ENCODE results near the gene CCDC196. TPM values are rescaled to one million over a fixed set of nuclear protein-coding genes. Genes with fewer than 3 reads are reported as not detected.
"Not testable (repeated sequence)": the region's sequence is repeated elsewhere in the genome, so short reads cannot be mapped to it uniquely, and the experiment has no call there.

Gene CCDC196
- total RNA-seq, 1 experiment from 2014 or later, result not detected

- no peaks in the 10 kb centered on the region for H3K27me3 ChIP-seq (ENCODE audit: insufficient read depth, low read length)
- H2AK5ac ChIP-seq (ENCODE audit: insufficient read length, low read length), result no peak overlapping the region
- no peaks in the 10 kb centered on the region for H3K79me1 ChIP-seq (ENCODE audit: insufficient read depth, low read depth, low read length, poor library complexity, severe bottlenecking)
- H4K91ac ChIP-seq (ENCODE audit: insufficient read length, low read depth, low read length), result no peak overlapping the region
- H3K4me3 Mint-ChIP-seq, result no peak overlapping the region
- H3K4me1 ChIP-seq (ENCODE audit: insufficient read depth, low read length), result no peaks in the 10 kb centered on the region
- no peak overlapping the region for H4K8ac ChIP-seq (replicated peaks; ENCODE audit: insufficient read length, low read depth, low read length)
- no peak overlapping the region for H3K4ac ChIP-seq (ENCODE audit: low read depth, low read length)
- H4K20me1 ChIP-seq (ENCODE audit: control insufficient read depth, insufficient read depth, insufficient read length), result no peaks in the 10 kb centered on the region
- H3K79me2 ChIP-seq (ENCODE audit: insufficient read depth, low read length), result peaks cover 5% of the 10 kb centered on the region; the same call in 1 of the 2 replicates
- no peak overlapping the region for H2BK120ac ChIP-seq (ENCODE audit: low read depth, low read length, poor library complexity, severe bottlenecking)
- no peaks in the 10 kb centered on the region for H3K23me2 ChIP-seq (ENCODE audit: insufficient read length, low read depth, low read length, poor library complexity, severe bottlenecking)
- peaks cover 9 to 16% (median 13%) of the 10 kb centered on the region in 3 experiments for H3K36me3 Mint-ChIP-seq (ENCODE audit: insufficient read depth in 1 of 3, low read depth in 3 of 3)
- no peak overlapping the region for H2AFZ ChIP-seq (ENCODE audit: low read length)
- H3K23ac ChIP-seq (ENCODE audit: insufficient read length, low read depth, low read length), result no peak overlapping the region
- H3K14ac ChIP-seq (ENCODE audit: insufficient read depth, low read length), result no peak overlapping the region
- whole genome bisulfite sequencing (ENCODE audit: extremely low coverage, insufficient read length, low lambda C conversion rate), result 100% methylated on average over 1 of the region's 2 CpGs
- peaks cover 2% of the 10 kb centered on the region in 2 experiments for H3K4me1 Mint-ChIP-seq
- H3K27ac Mint-ChIP-seq, result no peak overlapping the region
- H3K56ac ChIP-seq (ENCODE audit: insufficient read length, low read depth, low read length), result no peak overlapping the region
- TF ChIP-seq, protein P1, sequence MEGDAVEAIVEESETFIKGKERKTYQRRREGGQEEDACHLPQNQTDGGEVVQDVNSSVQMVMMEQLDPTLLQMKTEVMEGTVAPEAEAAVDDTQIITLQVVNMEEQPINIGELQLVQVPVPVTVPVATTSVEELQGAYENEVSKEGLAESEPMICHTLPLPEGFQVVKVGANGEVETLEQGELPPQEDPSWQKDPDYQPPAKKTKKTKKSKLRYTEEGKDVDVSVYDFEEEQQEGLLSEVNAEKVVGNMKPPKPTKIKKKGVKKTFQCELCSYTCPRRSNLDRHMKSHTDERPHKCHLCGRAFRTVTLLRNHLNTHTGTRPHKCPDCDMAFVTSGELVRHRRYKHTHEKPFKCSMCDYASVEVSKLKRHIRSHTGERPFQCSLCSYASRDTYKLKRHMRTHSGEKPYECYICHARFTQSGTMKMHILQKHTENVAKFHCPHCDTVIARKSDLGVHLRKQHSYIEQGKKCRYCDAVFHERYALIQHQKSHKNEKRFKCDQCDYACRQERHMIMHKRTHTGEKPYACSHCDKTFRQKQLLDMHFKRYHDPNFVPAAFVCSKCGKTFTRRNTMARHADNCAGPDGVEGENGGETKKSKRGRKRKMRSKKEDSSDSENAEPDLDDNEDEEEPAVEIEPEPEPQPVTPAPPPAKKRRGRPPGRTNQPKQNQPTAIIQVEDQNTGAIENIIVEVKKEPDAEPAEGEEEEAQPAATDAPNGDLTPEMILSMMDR (conservative IDR thresholded peaks at IDR 0.05), result no peak
- no peak overlapping the region for H4K5ac ChIP-seq (ENCODE audit: insufficient read length, low read depth, low read length)
- H2BK5ac ChIP-seq (ENCODE audit: insufficient read length, low read length), result no peak overlapping the region
- H3K27ac ChIP-seq (ENCODE audit: insufficient read length, low read depth, low read length), result no peak overlapping the region
- no peak overlapping the region for H3K4me2 ChIP-seq (ENCODE audit: insufficient read depth, insufficient read length, low read length)
- no peak overlapping the region for H3K18ac ChIP-seq (ENCODE audit: insufficient read length, low read depth, low read length)
- no peak overlapping the region for H3T11ph ChIP-seq (ENCODE audit: low read length)
- DNase-seq, result no peak
- H2BK12ac ChIP-seq (ENCODE audit: insufficient read length, low read depth, low read length), result no peak overlapping the region
- no peak overlapping the region for H2BK20ac ChIP-seq (ENCODE audit: low read depth, low read length, poor library complexity, severe bottlenecking)
- no peaks in the 10 kb centered on the region for H3K9me3 ChIP-seq (ENCODE audit: control insufficient read depth, low read depth, low read length)
- H3K9ac ChIP-seq (ENCODE audit: extremely low read depth, insufficient read length, low read length), result no peak overlapping the region
- H2BK15ac ChIP-seq (ENCODE audit: low read depth, low read length), result no peak overlapping the region
- peaks cover 19 to 21% of the 10 kb centered on the region in 2 experiments for H3K9me3 Mint-ChIP-seq
- H3K27me3 Mint-ChIP-seq (ENCODE audit: low read depth), result no peaks in the 10 kb centered on the region; the same call in 1 of the 2 replicates
Measured at GRCh38 chr14:66543996-66544395, 57.8 kb downstream of the CCDC196 start.

- H3K4me1 Mint-ChIP-seq; H4K8ac ChIP-seq (replicated peaks; ENCODE audit: insufficient read length, low read depth, low read length); H3K9ac ChIP-seq (ENCODE audit: extremely low read depth, insufficient read length, low read length); H2AK5ac ChIP-seq (ENCODE audit: insufficient read length, low read length); H3K79me1 ChIP-seq (ENCODE audit: insufficient read depth, low read depth, low read length, poor library complexity, severe bottlenecking); H3K18ac ChIP-seq (ENCODE audit: insufficient read length, low read depth, low read length); H2BK20ac ChIP-seq (ENCODE audit: low read depth, low read length, poor library complexity, severe bottlenecking); H3K4ac ChIP-seq (ENCODE audit: low read depth, low read length); H4K5ac ChIP-seq (ENCODE audit: insufficient read length, low read depth, low read length); H4K91ac ChIP-seq (ENCODE audit: insufficient read length, low read depth, low read length); H3K27me3 ChIP-seq (ENCODE audit: insufficient read depth, low read length); H3K27ac Mint-ChIP-seq; H3T11ph ChIP-seq (ENCODE audit: low read length); H2BK15ac ChIP-seq (ENCODE audit: low read depth, low read length); H3K56ac ChIP-seq (ENCODE audit: insufficient read length, low read depth, low read length); H4K20me1 ChIP-seq (ENCODE audit: control insufficient read depth, insufficient read depth, insufficient read length); H2BK5ac ChIP-seq (ENCODE audit: insufficient read length, low read length); H3K79me2 ChIP-seq (ENCODE audit: insufficient read depth, low read length); H3K4me3 Mint-ChIP-seq; H2BK12ac ChIP-seq (ENCODE audit: insufficient read length, low read depth, low read length); H3K27ac ChIP-seq (ENCODE audit: insufficient read length, low read depth, low read length); H3K23me2 ChIP-seq (ENCODE audit: insufficient read length, low read depth, low read length, poor library complexity, severe bottlenecking); H2AFZ ChIP-seq (ENCODE audit: low read length); H3K27me3 Mint-ChIP-seq (ENCODE audit: low read depth); H3K4me1 ChIP-seq (ENCODE audit: insufficient read depth, low read length); DNase-seq; H3K4me2 ChIP-seq (ENCODE audit: insufficient read depth, insufficient read length, low read length); H2BK120ac ChIP-seq (ENCODE audit: low read depth, low read length, poor library complexity, severe bottlenecking); H3K9me3 ChIP-seq (ENCODE audit: control insufficient read depth, low read depth, low read length); H3K23ac ChIP-seq (ENCODE audit: insufficient read length, low read depth, low read length); H3K14ac ChIP-seq (ENCODE audit: insufficient read depth, low read length): not testable (repeated sequence)
- peaks cover 9 to 19% (median 15%) of the 10 kb centered on the region in 3 experiments for H3K36me3 Mint-ChIP-seq (ENCODE audit: insufficient read depth in 1 of 3, low read depth in 3 of 3)
- WGBS (ENCODE audit: extremely low coverage, insufficient read length, low lambda C conversion rate), result no CpG with 5 or more reads among the region's 32 CpGs
- peaks cover 19 to 21% of the 10 kb centered on the region in 2 experiments for H3K9me3 Mint-ChIP-seq
Measured at GRCh38 chr14:66545191-66545590, 59.0 kb downstream of the CCDC196 start.

Data from H9 (cell line).